ENCODE data around the gene GRID2. TPM values are rescaled to one million over a fixed set of nuclear protein-coding genes. Genes with fewer than 3 reads are reported as not detected.

GRID2 gene
- total RNA-seq, 1 donor from 2014 or later = 2.1 TPM

DNA sequence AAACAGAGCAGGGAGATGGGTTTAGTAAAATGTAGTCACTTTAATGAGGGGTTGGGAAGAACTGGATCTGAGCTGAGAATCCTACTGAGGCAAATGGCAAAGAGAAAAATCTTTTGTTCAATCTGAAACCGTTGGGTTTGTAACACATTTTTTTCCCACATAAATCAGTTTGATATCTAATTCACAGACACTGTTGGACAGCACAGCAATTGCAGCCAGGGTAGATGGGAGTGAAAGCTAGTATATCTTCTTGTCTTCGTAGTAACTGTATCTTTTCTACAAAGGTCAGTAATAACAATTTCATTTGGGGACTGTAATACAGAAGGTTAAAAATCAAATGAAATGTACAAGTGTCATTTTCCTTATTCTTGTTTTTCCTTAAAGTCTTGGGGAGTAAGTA lies 875.3 kb downstream of the GRID2 start:
- no peak for DNase-seq
- Mint-ChIP-seq H3K36me3 (ENCODE audit: unreplicated experiment) (no peaks in the 10 kb centered on the region), H3K27me3 (ENCODE audit: unreplicated experiment) (peaks cover 4% of the 10 kb centered on the region), H3K9me3 (ENCODE audit: unreplicated experiment) (no peaks in the 10 kb centered on the region), H3K4me3 (ENCODE audit: unreplicated experiment) (no peak overlapping the region), H3K4me1 (ENCODE audit: low read depth, unreplicated experiment) (peaks cover 4% of the 10 kb centered on the region), H3K27ac (ENCODE audit: unreplicated experiment) (no peak overlapping the region)
- TF ChIP-seq, protein P1, sequence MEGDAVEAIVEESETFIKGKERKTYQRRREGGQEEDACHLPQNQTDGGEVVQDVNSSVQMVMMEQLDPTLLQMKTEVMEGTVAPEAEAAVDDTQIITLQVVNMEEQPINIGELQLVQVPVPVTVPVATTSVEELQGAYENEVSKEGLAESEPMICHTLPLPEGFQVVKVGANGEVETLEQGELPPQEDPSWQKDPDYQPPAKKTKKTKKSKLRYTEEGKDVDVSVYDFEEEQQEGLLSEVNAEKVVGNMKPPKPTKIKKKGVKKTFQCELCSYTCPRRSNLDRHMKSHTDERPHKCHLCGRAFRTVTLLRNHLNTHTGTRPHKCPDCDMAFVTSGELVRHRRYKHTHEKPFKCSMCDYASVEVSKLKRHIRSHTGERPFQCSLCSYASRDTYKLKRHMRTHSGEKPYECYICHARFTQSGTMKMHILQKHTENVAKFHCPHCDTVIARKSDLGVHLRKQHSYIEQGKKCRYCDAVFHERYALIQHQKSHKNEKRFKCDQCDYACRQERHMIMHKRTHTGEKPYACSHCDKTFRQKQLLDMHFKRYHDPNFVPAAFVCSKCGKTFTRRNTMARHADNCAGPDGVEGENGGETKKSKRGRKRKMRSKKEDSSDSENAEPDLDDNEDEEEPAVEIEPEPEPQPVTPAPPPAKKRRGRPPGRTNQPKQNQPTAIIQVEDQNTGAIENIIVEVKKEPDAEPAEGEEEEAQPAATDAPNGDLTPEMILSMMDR (IDR thresholded peaks at IDR 0.05; ENCODE audit: partially characterized antibody, unreplicated experiment) = no peak

DNA sequence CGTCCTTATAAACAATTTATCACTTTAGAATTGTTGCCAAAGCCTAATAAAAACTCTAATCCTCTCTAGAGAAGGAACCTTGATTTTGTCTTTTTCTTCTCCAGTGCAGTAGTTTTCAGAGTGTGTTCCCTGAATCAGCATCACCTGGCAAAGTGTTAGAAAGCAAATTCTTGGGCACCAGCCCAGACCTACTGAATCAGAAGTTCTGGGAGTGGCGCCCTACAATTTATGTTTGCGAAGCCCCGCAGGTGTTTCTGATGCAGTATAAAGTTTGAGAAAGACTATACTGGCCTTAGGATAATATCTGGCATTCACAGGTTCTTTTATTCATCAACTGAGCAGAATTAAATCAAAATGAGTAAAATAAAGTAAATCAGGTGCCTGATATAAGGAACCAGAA lies 879.0 kb downstream of the GRID2 start:
- DNase-seq = no peak
- Mint-ChIP-seq H3K4me1 (ENCODE audit: low read depth, unreplicated experiment) (peaks cover 3% of the 10 kb centered on the region), H3K4me3 (ENCODE audit: unreplicated experiment) (no peak overlapping the region), H3K27ac (ENCODE audit: unreplicated experiment) (no peak overlapping the region), H3K9me3 (ENCODE audit: unreplicated experiment) (no peaks in the 10 kb centered on the region), H3K36me3 (ENCODE audit: unreplicated experiment) (no peaks in the 10 kb centered on the region), H3K27me3 (ENCODE audit: unreplicated experiment) (peaks cover 4% of the 10 kb centered on the region)
- TF ChIP-seq, protein P1 (IDR thresholded peaks at IDR 0.05; ENCODE audit: partially characterized antibody, unreplicated experiment) = no peak

GRCh38 chr4:93183576-93183975 lies 879.8 kb downstream of the GRID2 start:
- Mint-ChIP-seq H3K9me3 (ENCODE audit: unreplicated experiment) (no peaks in the 10 kb centered on the region), H3K27me3 (ENCODE audit: unreplicated experiment) (peaks cover 1% of the 10 kb centered on the region), H3K4me3 (ENCODE audit: unreplicated experiment) (no peak overlapping the region), H3K27ac (ENCODE audit: unreplicated experiment) (no peak overlapping the region), H3K36me3 (ENCODE audit: unreplicated experiment) (no peaks in the 10 kb centered on the region), H3K4me1 (ENCODE audit: low read depth, unreplicated experiment) (no peaks in the 10 kb centered on the region)
- TF ChIP-seq, protein P1 (IDR thresholded peaks at IDR 0.05; ENCODE audit: partially characterized antibody, unreplicated experiment) = no peak
- no peak for DNase-seq

- Mint-ChIP-seq H3K4me3 (ENCODE audit: unreplicated experiment) (no peak overlapping the region), H3K27ac (ENCODE audit: unreplicated experiment) (no peak overlapping the region), H3K27me3 (ENCODE audit: unreplicated experiment) (no peaks in the 10 kb centered on the region), H3K36me3 (ENCODE audit: unreplicated experiment) (no peaks in the 10 kb centered on the region), H3K4me1 (ENCODE audit: low read depth, unreplicated experiment) (no peaks in the 10 kb centered on the region), H3K9me3 (ENCODE audit: unreplicated experiment) (no peaks in the 10 kb centered on the region)
- TF ChIP-seq, protein P1 (IDR thresholded peaks at IDR 0.05; ENCODE audit: partially characterized antibody, unreplicated experiment) = no peak
- DNase-seq = no peak
These were observed 880.3 kb downstream of the GRID2 start for GRCh38 chr4:93184053-93184452.

GRCh38 chr4:93186846-93187245 lies 883.1 kb downstream of the GRID2 start:
- Mint-ChIP-seq H3K27ac (ENCODE audit: unreplicated experiment) (no peak overlapping the region), H3K36me3 (ENCODE audit: unreplicated experiment) (no peaks in the 10 kb centered on the region), H3K4me1 (ENCODE audit: low read depth, unreplicated experiment) (no peaks in the 10 kb centered on the region), H3K4me3 (ENCODE audit: unreplicated experiment) (no peak overlapping the region), H3K27me3 (ENCODE audit: unreplicated experiment) (no peaks in the 10 kb centered on the region), H3K9me3 (ENCODE audit: unreplicated experiment) (no peaks in the 10 kb centered on the region)
- no peak for DNase-seq
- TF ChIP-seq, protein P1 (IDR thresholded peaks at IDR 0.05; ENCODE audit: partially characterized antibody, unreplicated experiment) = no peak
